ENCODE results near the gene GRIK3. TPM values are rescaled to one million over a fixed set of nuclear protein-coding genes. Genes with fewer than 3 reads are reported as not detected.

The GRIK3 gene
- total RNA-seq, 4 donors from 2014 or later: 0.75 to 9.8 (median 1.2) TPM

- no peaks in the 10 kb centered on the region for H3K27me3 ChIP-seq
- no peaks in the 10 kb centered on the region for H3K36me3 ChIP-seq
- no peak for DNase-seq
- intact Hi-C loops (cut with DNase I; ENCODE audit: low total_unique reads) (loop anchor here (5.0 kb wide), 1 partner anchor 1392 kb away; no protein-coding TSS in a partner anchor), in situ Hi-C loops (cut with MboI; ENCODE audit: low pct_ligation_motif_present in 1 of 4, low pct_unique_long_range_greater_than_20kb in 1 of 4, low sequenced_read_pairs in 3 of 4) (no loop called here)
- WGBS, 2 donors (ENCODE audit: low coverage in 1 of 2): 25 to 55% methylated on average over 2 to 4 of the region's 4 CpGs
- no peaks in the 10 kb centered on the region for H3K9me3 ChIP-seq
- H3K27ac ChIP-seq: no peak overlapping the region
- TF ChIP-seq CTCF (IDR thresholded peaks at IDR 0.05) (no peak), POLR2AphosphoS5 (IDR thresholded peaks at IDR 0.05) (no peak), POLR2A (IDR thresholded peaks at IDR 0.05) (no peak), EP300 (IDR thresholded peaks at IDR 0.05; ENCODE audit: low read depth) (no peak)
- H3K4me1 ChIP-seq: no peaks in the 10 kb centered on the region
- no peak overlapping the region for H3K4me3 ChIP-seq
These were observed 24.3 kb downstream of the GRIK3 start for GRCh38 chr1:37010011-37010410.

GRCh38 chr1:37009521-37009920, 24.8 kb downstream of the GRIK3 start:
- TF ChIP-seq POLR2AphosphoS5 (IDR thresholded peaks at IDR 0.05) (no peak), POLR2A (IDR thresholded peaks at IDR 0.05) (no peak), EP300 (IDR thresholded peaks at IDR 0.05; ENCODE audit: low read depth) (no peak), CTCF (IDR thresholded peaks at IDR 0.05) (no peak)
- Histone ChIP-seq H3K9me3 (no peaks in the 10 kb centered on the region), H3K36me3 (no peaks in the 10 kb centered on the region), H3K4me1 (no peaks in the 10 kb centered on the region), H3K4me3 (no peak overlapping the region), H3K27ac (no peak overlapping the region), H3K27me3 (no peaks in the 10 kb centered on the region)
- in situ Hi-C loops (cut with MboI; ENCODE audit: low pct_ligation_motif_present in 1 of 4, low pct_unique_long_range_greater_than_20kb in 1 of 4, low sequenced_read_pairs in 3 of 4): no loop called here
- 39 to 40% methylated on average over 3 to 5 of the region's 5 CpGs for WGBS, 2 donors (ENCODE audit: low coverage in 1 of 2)
- DNase-seq: no peak
- intact Hi-C loops (cut with DNase I; ENCODE audit: low total_unique reads): loop anchor here (5.0 kb wide), 1 partner anchor 1103 kb away; no protein-coding TSS in a partner anchor

DNA sequence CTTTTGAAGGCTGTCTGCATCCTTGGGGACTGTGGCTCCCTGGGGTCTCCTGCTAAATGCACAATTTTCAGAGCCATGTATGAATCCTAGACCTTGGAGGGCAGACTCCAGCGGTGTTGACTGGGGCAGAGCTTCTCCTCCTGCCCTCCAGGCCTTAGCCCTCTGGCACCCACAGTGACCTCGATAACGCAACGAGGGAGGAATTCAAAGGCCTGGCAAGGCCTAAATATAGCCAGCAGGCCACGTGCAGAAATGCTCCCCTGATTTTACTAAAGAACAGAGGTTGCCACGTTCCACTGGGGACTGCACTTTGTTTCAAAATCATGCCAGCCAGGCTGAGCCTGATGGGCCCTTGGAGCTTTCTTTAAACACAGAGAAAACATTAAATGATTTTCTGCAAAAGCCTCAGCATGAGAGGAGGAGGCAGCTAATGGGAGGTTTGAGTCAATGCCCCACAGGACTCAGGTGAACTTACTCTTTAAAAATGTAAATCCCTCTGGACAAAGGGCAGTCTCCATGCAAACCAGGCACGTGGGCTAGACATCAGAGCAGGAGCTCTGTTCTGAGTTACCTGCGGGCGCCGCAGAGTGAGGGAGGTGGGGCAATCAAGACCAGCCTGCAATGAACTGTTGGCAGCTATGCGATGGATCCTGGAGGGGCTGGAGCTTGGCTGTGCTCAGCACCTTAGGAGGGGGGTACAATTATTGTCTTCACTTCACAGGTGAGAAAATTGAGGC, 28.0 kb downstream of the GRIK3 start:
- 67 to 80% methylated on average over 1 to 11 of the region's 11 CpGs for WGBS, 2 donors (ENCODE audit: low coverage in 1 of 2)
- no peaks in the 10 kb centered on the region for H3K36me3 ChIP-seq
- intact Hi-C loops (cut with DNase I; ENCODE audit: low total_unique reads): loop anchor here (5.0 kb wide), 1 partner anchor 1106 kb away; no protein-coding TSS in a partner anchor
- H3K27me3 ChIP-seq: no peaks in the 10 kb centered on the region
- no peak for DNase-seq
- H3K27ac ChIP-seq: no peak overlapping the region
- H3K4me1 ChIP-seq: no peaks in the 10 kb centered on the region
- H3K4me3 ChIP-seq: no peak overlapping the region
- TF ChIP-seq POLR2A (IDR thresholded peaks at IDR 0.05): no peak
- no peak for TF ChIP-seq EP300 (IDR thresholded peaks at IDR 0.05; ENCODE audit: low read depth)
- TF ChIP-seq POLR2AphosphoS5 (IDR thresholded peaks at IDR 0.05): no peak
- TF ChIP-seq CTCF (IDR thresholded peaks at IDR 0.05): no peak
- in situ Hi-C loops (cut with MboI; ENCODE audit: low pct_ligation_motif_present in 1 of 4, low pct_unique_long_range_greater_than_20kb in 1 of 4, low sequenced_read_pairs in 3 of 4): no loop called here
- H3K9me3 ChIP-seq: no peaks in the 10 kb centered on the region

- WGBS, 2 donors (ENCODE audit: low coverage in 1 of 2): 76 to 86% methylated on average over 3 of the region's 3 CpGs
- in situ Hi-C loops (cut with MboI; ENCODE audit: low pct_ligation_motif_present in 1 of 4, low pct_unique_long_range_greater_than_20kb in 1 of 4, low sequenced_read_pairs in 3 of 4): no loop called here
These were observed 31.4 kb downstream of the GRIK3 start for GRCh38 chr1:37002898-37003297.

More at GRCh38 chr1:37002898-37003297, 31.4 kb downstream of the GRIK3 start:
- Histone ChIP-seq H3K27me3 (no peaks in the 10 kb centered on the region), H3K4me3 (no peak overlapping the region), H3K9me3 (no peaks in the 10 kb centered on the region), H3K36me3 (no peaks in the 10 kb centered on the region), H3K27ac (no peak overlapping the region), H3K4me1 (no peaks in the 10 kb centered on the region)
- DNase-seq: no peak
- intact Hi-C loops (cut with DNase I; ENCODE audit: low total_unique reads): no loop called here
- TF ChIP-seq POLR2AphosphoS5 (IDR thresholded peaks at IDR 0.05) (no peak), POLR2A (IDR thresholded peaks at IDR 0.05) (no peak), EP300 (IDR thresholded peaks at IDR 0.05; ENCODE audit: low read depth) (no peak), CTCF (IDR thresholded peaks at IDR 0.05) (no peak)
